ENCODE measurements around the gene STRBP. TPM values are rescaled to one million over a fixed set of nuclear protein-coding genes. Genes with fewer than 3 reads are reported as not detected.

STRBP gene
- total and polyA plus RNA-seq, 12 donors: 4.2 to 12.4 (median 8.1) TPM

GRCh38 chr9:123090198-123090896 is 178.0 kb downstream of the STRBP start:
- intact Hi-C loops (cut with DNase I): no loop called here
- Histone ChIP-seq H3K4me3 (no peak overlapping the region), H3K4me1 (replicated peaks in 1 of 2) (no peaks in the 10 kb centered on the region), H3K36me3 (replicated peaks in 1 of 2) (peaks cover 0 to 29% of the 10 kb centered on the region in 2 donors), H3K9me3 (replicated peaks in 1 of 3) (no peaks in the 10 kb centered on the region), H3K27ac (no peak overlapping the region), H3K27me3 (no peaks in the 10 kb centered on the region)
- no peak for DNase-seq
- 85 to 94% (median 91%) methylated on average over 8 of the region's 8 CpGs for WGBS, 4 donors
- TF ChIP-seq POLR2A (IDR thresholded peaks at IDR 0.05): no peak
- TF ChIP-seq, protein P1, sequence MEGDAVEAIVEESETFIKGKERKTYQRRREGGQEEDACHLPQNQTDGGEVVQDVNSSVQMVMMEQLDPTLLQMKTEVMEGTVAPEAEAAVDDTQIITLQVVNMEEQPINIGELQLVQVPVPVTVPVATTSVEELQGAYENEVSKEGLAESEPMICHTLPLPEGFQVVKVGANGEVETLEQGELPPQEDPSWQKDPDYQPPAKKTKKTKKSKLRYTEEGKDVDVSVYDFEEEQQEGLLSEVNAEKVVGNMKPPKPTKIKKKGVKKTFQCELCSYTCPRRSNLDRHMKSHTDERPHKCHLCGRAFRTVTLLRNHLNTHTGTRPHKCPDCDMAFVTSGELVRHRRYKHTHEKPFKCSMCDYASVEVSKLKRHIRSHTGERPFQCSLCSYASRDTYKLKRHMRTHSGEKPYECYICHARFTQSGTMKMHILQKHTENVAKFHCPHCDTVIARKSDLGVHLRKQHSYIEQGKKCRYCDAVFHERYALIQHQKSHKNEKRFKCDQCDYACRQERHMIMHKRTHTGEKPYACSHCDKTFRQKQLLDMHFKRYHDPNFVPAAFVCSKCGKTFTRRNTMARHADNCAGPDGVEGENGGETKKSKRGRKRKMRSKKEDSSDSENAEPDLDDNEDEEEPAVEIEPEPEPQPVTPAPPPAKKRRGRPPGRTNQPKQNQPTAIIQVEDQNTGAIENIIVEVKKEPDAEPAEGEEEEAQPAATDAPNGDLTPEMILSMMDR (IDR thresholded peaks at IDR 0.05): no peak

- DNase-seq: no peak
- Histone ChIP-seq H3K4me1 (replicated peaks in 1 of 2) (no peaks in the 10 kb centered on the region), H3K9me3 (replicated peaks in 1 of 3) (no peaks in the 10 kb centered on the region), H3K4me3 (no peak overlapping the region), H3K27me3 (no peaks in the 10 kb centered on the region), H3K27ac (no peak overlapping the region), H3K36me3 (replicated peaks in 1 of 2) (peaks cover 0 to 33% of the 10 kb centered on the region in 2 donors)
- TF ChIP-seq, protein P1 (IDR thresholded peaks at IDR 0.05): no peak
- no peak for TF ChIP-seq POLR2A (IDR thresholded peaks at IDR 0.05)
- 95 to 98% (median 97%) methylated on average over 5 of the region's 5 CpGs for WGBS, 4 donors
- intact Hi-C loops (cut with DNase I): loop anchor here in 1 of 2 donors (5.0 to 10.0 kb wide), 2 partner anchors 135 to 258 kb away; no protein-coding TSS in a partner anchor
Measured at GRCh38 chr9:123089790-123090189, 178.6 kb downstream of the STRBP start.

- TF ChIP-seq POLR2A (IDR thresholded peaks at IDR 0.05): no peak
- TF ChIP-seq, protein P1 (IDR thresholded peaks at IDR 0.05): no peak
- Histone ChIP-seq H3K9me3 (replicated peaks in 1 of 3) (no peaks in the 10 kb centered on the region), H3K4me1 (replicated peaks in 1 of 2) (no peaks in the 10 kb centered on the region), H3K27me3 (no peaks in the 10 kb centered on the region), H3K27ac (no peak overlapping the region), H3K36me3 (replicated peaks in 1 of 2) (peaks cover 0 to 41% of the 10 kb centered on the region in 2 donors), H3K4me3 (no peak overlapping the region)
- WGBS, 4 donors: 89 to 100% (median 91%) methylated on average over 1 of the region's 1 CpG
- no peak for DNase-seq
- intact Hi-C loops (cut with DNase I): loop anchor here in 1 of 2 donors (5.0 to 10.0 kb wide), 2 partner anchors 136 to 258 kb away; no protein-coding TSS in a partner anchor
Measured at GRCh38 chr9:123089040-123089439, 179.3 kb downstream of the STRBP start.

DNA sequence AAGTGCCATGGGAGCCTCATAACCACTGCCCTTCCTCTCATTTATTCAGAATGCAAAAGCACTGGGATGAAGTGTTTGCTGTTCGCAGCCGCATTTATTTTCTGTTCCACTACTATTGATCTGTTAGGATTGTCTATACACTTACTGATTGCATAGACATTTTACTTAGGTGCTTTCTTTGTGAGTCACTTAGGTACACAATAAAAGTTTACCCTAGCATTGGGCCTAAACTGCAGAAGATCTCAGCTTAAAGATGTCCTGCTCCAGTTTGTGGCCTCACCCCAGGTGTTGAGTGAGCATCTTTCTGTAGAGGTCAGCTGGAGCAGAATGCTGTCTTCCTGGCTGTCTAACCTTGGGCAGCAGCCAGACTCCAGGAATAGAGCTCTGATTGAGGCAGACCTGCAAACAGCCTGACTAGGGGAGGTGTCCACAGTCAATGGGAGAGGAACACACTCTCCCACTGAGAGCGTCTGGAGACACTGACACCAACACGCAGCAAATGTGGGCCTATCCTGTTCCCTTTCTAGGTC is 181.0 kb downstream of the STRBP start:
- intact Hi-C loops (cut with DNase I): loop anchor here in 1 of 2 donors (5.0 to 10.0 kb wide), 2 partner anchors 137 to 260 kb away; no protein-coding TSS in a partner anchor
- DNase-seq: no peak
- Histone ChIP-seq H3K27ac (no peak overlapping the region), H3K9me3 (replicated peaks in 1 of 3) (no peaks in the 10 kb centered on the region), H3K4me3 (no peak overlapping the region), H3K4me1 (replicated peaks in 1 of 2) (no peaks in the 10 kb centered on the region), H3K36me3 (replicated peaks in 1 of 2) (peaks cover 0 to 36% of the 10 kb centered on the region in 2 donors), H3K27me3 (no peaks in the 10 kb centered on the region)
- no peak for TF ChIP-seq POLR2A (IDR thresholded peaks at IDR 0.05)
- TF ChIP-seq, protein P1 (IDR thresholded peaks at IDR 0.05): no peak
- 92 to 98% (median 97%) methylated on average over 4 of the region's 4 CpGs for WGBS, 4 donors
